ENCODE data around the gene LFNG. TPM values are rescaled to one million over a fixed set of nuclear protein-coding genes. Genes with fewer than 3 reads are reported as not detected.

Gene LFNG
- total and polyA plus RNA-seq, 2 donors (not counting 1 experiment from before 2014, with no cell fraction given), result 73.3 to 208 TPM

DNA sequence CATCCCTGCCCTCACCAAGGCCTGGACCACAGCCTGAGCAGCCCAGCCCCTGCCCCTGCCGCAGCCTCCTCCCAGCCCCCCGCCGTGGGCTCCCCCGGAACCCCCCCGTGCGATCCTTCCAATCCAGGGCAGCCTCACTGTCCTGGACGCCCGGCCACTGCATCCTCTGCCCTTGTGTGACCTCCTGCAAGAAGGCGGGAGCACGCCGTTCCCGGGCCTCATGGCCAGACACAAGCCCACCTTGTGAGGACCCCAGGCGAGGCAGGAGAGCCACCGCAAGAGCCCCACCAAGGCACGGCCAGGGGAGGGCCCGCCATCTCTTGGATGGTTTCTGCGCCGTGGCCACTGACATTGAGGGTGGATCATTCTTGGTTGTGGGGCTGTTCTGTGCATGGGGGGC is 7.8 kb upstream of the LFNG start:
- WGBS (ENCODE audit: insufficient coverage), result 20% methylated on average over 16 of the region's 18 CpGs
- peaks cover 63% of the 10 kb centered on the region for H3K4me1 Mint-ChIP-seq
- Histone ChIP-seq H3K36me3 (replicated peaks in 1 of 2; ENCODE audit: control extremely low read depth in 1 of 2, control insufficient read depth in 1 of 2, extremely low read depth in 1 of 2, insufficient read depth in 2 of 2, low read length in 1 of 2) (no peaks in the 10 kb centered on the region), H3K4me3 (ENCODE audit: control extremely low read depth in 1 of 5, extremely low read depth in 1 of 5, insufficient read depth in 1 of 5, low read depth in 2 of 5, low read length in 4 of 5) (peak overlapping the region in 4 of 5 experiments; percentile 37 to 51 (median 40)), H3K27me3 (replicated peaks in 1 of 4; ENCODE audit: control extremely low read depth in 1 of 4, control insufficient read depth in 3 of 4, insufficient read depth in 4 of 4, low read length in 3 of 4) (no peaks in the 10 kb centered on the region), H3K9me3 (ENCODE audit: control extremely low read depth in 1 of 3, control insufficient read depth in 2 of 3, insufficient read depth in 1 of 3, low read length in 2 of 3) (no peaks in the 10 kb centered on the region), H3K27ac (ENCODE audit: low read length in 2 of 2) (peak overlapping the region; percentile 99 to 100), H2AFZ (ENCODE audit: insufficient read depth, low read depth, low read length, poor library complexity, severe bottlenecking) (no peak overlapping the region), H4K20me1 (ENCODE audit: control insufficient read depth, insufficient read depth, low read length, poor library complexity, severe bottlenecking) (no peaks in the 10 kb centered on the region), H3K4me1 (ENCODE audit: control insufficient read depth in 2 of 2, insufficient read depth in 2 of 2, low read length in 2 of 2) (peaks cover 60 to 71% of the 10 kb centered on the region in 2 donors), H3K4me2 (replicated peaks; ENCODE audit: low read depth, low read length, poor library complexity, severe bottlenecking) (peak overlapping the region; percentile 93), H3K79me2 (ENCODE audit: control insufficient read depth, insufficient read depth, low read length) (peaks cover 27% of the 10 kb centered on the region), H3K9ac (ENCODE audit: low read length) (peak overlapping the region; percentile 70)
- POLR2A ChIA-PET, result interaction anchor here (0.8 to 7.5 kb wide), 12 partner anchors 9 to 198 kb away, joined by 3 to 340 read pairs (median 4); partner anchors contain the start of genes BRAT1, CHST12 and LFNG
- TF ChIP-seq, protein P1, sequence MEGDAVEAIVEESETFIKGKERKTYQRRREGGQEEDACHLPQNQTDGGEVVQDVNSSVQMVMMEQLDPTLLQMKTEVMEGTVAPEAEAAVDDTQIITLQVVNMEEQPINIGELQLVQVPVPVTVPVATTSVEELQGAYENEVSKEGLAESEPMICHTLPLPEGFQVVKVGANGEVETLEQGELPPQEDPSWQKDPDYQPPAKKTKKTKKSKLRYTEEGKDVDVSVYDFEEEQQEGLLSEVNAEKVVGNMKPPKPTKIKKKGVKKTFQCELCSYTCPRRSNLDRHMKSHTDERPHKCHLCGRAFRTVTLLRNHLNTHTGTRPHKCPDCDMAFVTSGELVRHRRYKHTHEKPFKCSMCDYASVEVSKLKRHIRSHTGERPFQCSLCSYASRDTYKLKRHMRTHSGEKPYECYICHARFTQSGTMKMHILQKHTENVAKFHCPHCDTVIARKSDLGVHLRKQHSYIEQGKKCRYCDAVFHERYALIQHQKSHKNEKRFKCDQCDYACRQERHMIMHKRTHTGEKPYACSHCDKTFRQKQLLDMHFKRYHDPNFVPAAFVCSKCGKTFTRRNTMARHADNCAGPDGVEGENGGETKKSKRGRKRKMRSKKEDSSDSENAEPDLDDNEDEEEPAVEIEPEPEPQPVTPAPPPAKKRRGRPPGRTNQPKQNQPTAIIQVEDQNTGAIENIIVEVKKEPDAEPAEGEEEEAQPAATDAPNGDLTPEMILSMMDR (IDR thresholded peaks at IDR 0.05), result no peak
- TF ChIP-seq EZH2 (IDR thresholded peaks at IDR 0.05; ENCODE audit: borderline replicate concordance, insufficient read depth, low read depth, low read length, poor library complexity, severe bottlenecking), result no peak
- no peak for ATAC-seq (ENCODE audit: low read depth)
- peak overlapping the region; percentile 99 for H3K27ac Mint-ChIP-seq
- no peaks in the 10 kb centered on the region for H3K9me3 Mint-ChIP-seq (ENCODE audit: insufficient read depth)
- CTCF ChIA-PET, result interaction anchor here (0.8 to 5.0 kb wide), 8 partner anchors 9 to 198 kb away, joined by 3 to 34 read pairs (median 10); no protein-coding TSS in a partner anchor
- DNase-seq, result no peak
- intact Hi-C loops (cut with micrococcal nuclease), result loop anchor here (1.0 to 2.0 kb wide), 3 partner anchors 8 to 35 kb away; partner anchors contain the start of genes GRIFIN and LFNG
- H3K27me3 Mint-ChIP-seq, result no peaks in the 10 kb centered on the region
- H3K4me3 Mint-ChIP-seq, result peak overlapping the region; percentile 88

DNA sequence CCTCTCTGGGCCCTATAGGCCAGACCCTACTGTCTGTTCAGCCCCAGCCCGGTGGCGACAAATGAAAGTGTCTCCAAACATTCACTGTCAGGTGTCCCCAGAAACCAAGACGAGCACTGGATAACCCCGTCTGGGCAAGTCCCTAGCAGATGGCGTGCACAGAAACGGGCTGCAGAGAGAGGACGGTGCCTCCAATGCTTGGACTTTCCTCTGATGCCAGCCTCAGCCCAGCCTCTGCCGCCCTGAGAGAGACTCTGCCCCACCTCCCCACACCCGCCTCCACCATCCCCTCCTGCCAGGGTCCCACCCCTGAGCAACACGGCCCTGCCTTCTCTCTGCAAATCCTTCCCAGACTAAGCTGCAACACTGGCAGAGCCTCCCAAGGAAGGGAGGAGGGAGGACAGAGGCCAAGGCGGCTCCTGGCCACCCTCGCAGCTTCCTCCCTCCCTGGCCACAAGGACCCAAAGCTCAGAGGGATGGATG is 7.4 kb upstream of the LFNG start:
- H3K4me3 ChIP-seq (ENCODE audit: control extremely low read depth in 1 of 5, extremely low read depth in 1 of 5, insufficient read depth in 1 of 5, low read depth in 2 of 5, low read length in 4 of 5), result peak overlapping the region in 3 of 5 experiments; percentile 37 to 51 (median 41)
- WGBS (ENCODE audit: insufficient coverage), result 14% methylated on average over 9 of the region's 12 CpGs
- no peaks in the 10 kb centered on the region for H4K20me1 ChIP-seq (ENCODE audit: control insufficient read depth, insufficient read depth, low read length, poor library complexity, severe bottlenecking)
- H3K9me3 Mint-ChIP-seq (ENCODE audit: insufficient read depth), result no peaks in the 10 kb centered on the region
- H3K27ac Mint-ChIP-seq, result peak overlapping the region; percentile 99
- intact Hi-C loops (cut with micrococcal nuclease), result no loop called here
- H2AFZ ChIP-seq (ENCODE audit: insufficient read depth, low read depth, low read length, poor library complexity, severe bottlenecking), result peak overlapping the region; percentile 29
- peaks cover 60 to 71% of the 10 kb centered on the region in 2 donors for H3K4me1 ChIP-seq (ENCODE audit: control insufficient read depth in 2 of 2, insufficient read depth in 2 of 2, low read length in 2 of 2)
- no peak for TF ChIP-seq EZH2 (IDR thresholded peaks at IDR 0.05; ENCODE audit: borderline replicate concordance, insufficient read depth, low read depth, low read length, poor library complexity, severe bottlenecking)
- TF ChIP-seq, protein P1 (IDR thresholded peaks at IDR 0.05), result no peak
- peak overlapping the region; percentile 99 to 100 for H3K27ac ChIP-seq (ENCODE audit: low read length in 2 of 2)
- peak overlapping the region; percentile 70 for H3K9ac ChIP-seq (ENCODE audit: low read length)
- peak overlapping the region; percentile 88 for H3K4me3 Mint-ChIP-seq
- peaks cover 27% of the 10 kb centered on the region for H3K79me2 ChIP-seq (ENCODE audit: control insufficient read depth, insufficient read depth, low read length)
- ChIA-PET POLR2A (interaction anchor here (0.9 to 7.5 kb wide), 4 partner anchors 12 to 121 kb away, joined by 4 to 340 read pairs (median 6); partner anchors contain the start of gene LFNG), CTCF (interaction anchor here (3.7 to 5.0 kb wide), 3 partner anchors 8 to 17 kb away, joined by 21 to 34 read pairs (median 23); no protein-coding TSS in a partner anchor)
- no peaks in the 10 kb centered on the region for H3K9me3 ChIP-seq (ENCODE audit: control extremely low read depth in 1 of 3, control insufficient read depth in 2 of 3, insufficient read depth in 1 of 3, low read length in 2 of 3)
- H3K27me3 ChIP-seq (replicated peaks in 1 of 4; ENCODE audit: control extremely low read depth in 1 of 4, control insufficient read depth in 3 of 4, insufficient read depth in 4 of 4, low read length in 3 of 4), result no peaks in the 10 kb centered on the region
- peak; percentile 81 for DNase-seq
- peaks cover 65% of the 10 kb centered on the region for H3K4me1 Mint-ChIP-seq
- no peaks in the 10 kb centered on the region for H3K36me3 ChIP-seq (replicated peaks in 1 of 2; ENCODE audit: control extremely low read depth in 1 of 2, control insufficient read depth in 1 of 2, extremely low read depth in 1 of 2, insufficient read depth in 2 of 2, low read length in 1 of 2)
- ATAC-seq (ENCODE audit: low read depth), result no peak
- peak overlapping the region; percentile 93 for H3K4me2 ChIP-seq (replicated peaks; ENCODE audit: low read depth, low read length, poor library complexity, severe bottlenecking)
- no peaks in the 10 kb centered on the region for H3K27me3 Mint-ChIP-seq

Data from B cell (primary cell).